Activated T-helper 1 cell treated with anti-CD3 and anti-CD28 coated beads, Interleukin-12 subunit alpha, Interleukin-12 subunit beta, Interleukin-2, Interleukin-4 antibody, amounts not matched to agents 30 ng/mL and 10 ng/mL and 1 ng/mL, durations not matched to agents 14 hours and 24 hours and 36 hours (primary cell): Measurements from ENCODE around the gene PTPN5. TPM values are rescaled to one million over a fixed set of nuclear protein-coding genes. Genes with fewer than 3 reads are reported as not detected.
"Not testable (repeated sequence)": the region's sequence is repeated elsewhere in the genome, so short reads cannot be mapped to it uniquely, and the experiment has no call there.

Experiments
- DNase-seq: peaks from one replicate; pipeline ENCODE4 v3.0.0; 2021; ENCODE audit warnings: low spot score
- H3K27ac Mint-ChIP-seq: one replicate; pipeline ENCODE4 v1.8.0; 2021; ENCODE audit warnings: mild to moderate bottlenecking, mixed read lengths
- H3K27me3 Mint-ChIP-seq: one replicate; pipeline ENCODE4 v1.8.0; 2022; ENCODE audit warnings: mild to moderate bottlenecking, moderate library complexity, mixed read lengths; ENCODE audit not compliant: insufficient read depth
- H3K36me3 Mint-ChIP-seq: one replicate; pipeline ENCODE4 v1.8.0; 2021; ENCODE audit warnings: low read depth, mixed read lengths
- H3K4me1 Mint-ChIP-seq: one replicate; pipeline ENCODE4 v1.8.0; 2021; ENCODE audit warnings: low read depth, mixed read lengths
- H3K4me3 Mint-ChIP-seq: one replicate; pipeline ENCODE4 v1.8.0; 2021; ENCODE audit warnings: mild to moderate bottlenecking, moderate library complexity, mixed read lengths
- H3K9me3 Mint-ChIP-seq: one replicate; pipeline ENCODE4 v1.8.0; 2021; ENCODE audit warnings: mixed read lengths
- intact Hi-C: fragments of 100-400 bp; cut with micrococcal nuclease; formaldehyde crosslinking; loops from one replicate; pipeline ENCODE4 v1.15.1; 2024
- total RNA-seq: library from RNA; stranded (reverse); gene quantifications from 2 replicates; pipeline ENCODE4 v1.2.3, GENCODE V29; 2022

PTPN5 gene
- total RNA-seq, 1 donor from 2014 or later: not detected

GRCh38 chr11:18699269-18699596, 92.4 kb downstream of the PTPN5 start:
- peaks cover 22% of the 10 kb centered on the region for H3K4me1 Mint-ChIP-seq
- H3K4me3 Mint-ChIP-seq: peak overlapping the region; percentile 78
- H3K27me3 Mint-ChIP-seq: peaks cover 22% of the 10 kb centered on the region
- no peaks in the 10 kb centered on the region for H3K36me3 Mint-ChIP-seq
- H3K27ac Mint-ChIP-seq: no peak overlapping the region
- no peaks in the 10 kb centered on the region for H3K9me3 Mint-ChIP-seq
- DNase-seq: no peak
- intact Hi-C loops: loop anchor here (2.0 kb wide), 1 partner anchor 686 kb away; the partner anchor contains the start of gene SERGEF

GRCh38 chr11:18698341-18699268, 93.0 kb downstream of the PTPN5 start, which contains the start of gene TMEM86A:
TMEM86A (plus strand) TSS chr11:18698779; CDS start chr11:18698887, 108 bp downstream.
- no peaks in the 10 kb centered on the region for H3K9me3 Mint-ChIP-seq
- H3K4me3 Mint-ChIP-seq: peak within 1 kb of the TSS; percentile 83
- intact Hi-C loops: loop anchor here (1.0 to 2.0 kb wide), 6 partner anchors 23 to 686 kb away; partner anchors contain the start of genes GTF2H1, HPS5, SERGEF and SPTY2D1
- DNase-seq: peak; percentile 89
- H3K27ac Mint-ChIP-seq: peak within 1 kb of the TSS; percentile 65
- peaks cover 22% of the 10 kb centered on the region for H3K27me3 Mint-ChIP-seq
- peaks cover 25% of the 10 kb centered on the region for H3K4me1 Mint-ChIP-seq
- no peaks in the 10 kb centered on the region for H3K36me3 Mint-ChIP-seq

DNA sequence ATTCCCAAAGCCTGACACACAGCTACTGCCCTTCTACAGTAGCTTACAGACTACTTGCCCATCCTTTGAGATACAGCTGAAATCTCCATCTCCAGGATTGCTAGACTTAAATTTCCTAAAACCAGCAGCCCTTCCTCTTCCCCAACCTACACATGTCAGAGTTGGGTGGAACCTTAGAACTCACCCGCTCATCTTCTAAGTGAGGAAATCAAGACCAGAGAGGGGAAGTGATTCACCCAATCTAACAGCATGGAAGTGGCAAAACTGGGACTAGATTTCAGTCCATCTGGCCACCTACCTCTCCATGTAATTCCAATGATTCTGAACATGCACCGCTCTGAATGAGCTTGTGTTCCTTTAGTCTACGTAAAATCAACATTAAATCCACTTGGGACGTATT, 94.0 kb downstream of the PTPN5 start:
- Mint-ChIP-seq H3K27me3 (peaks cover 22% of the 10 kb centered on the region), H3K27ac (no peak overlapping the region), H3K4me1 (peaks cover 34% of the 10 kb centered on the region), H3K36me3 (no peaks in the 10 kb centered on the region), H3K9me3 (no peaks in the 10 kb centered on the region), H3K4me3 (peak overlapping the region; percentile 83)
- DNase-seq: no peak
- intact Hi-C loops: no loop called here

GRCh38 chr11:18696638-18697225, 94.9 kb downstream of the PTPN5 start:
- Mint-ChIP-seq H3K27ac (no peak overlapping the region), H3K27me3 (peaks cover 22% of the 10 kb centered on the region), H3K4me3 (peak overlapping the region; percentile 13), H3K4me1 (peaks cover 34% of the 10 kb centered on the region), H3K9me3 (no peaks in the 10 kb centered on the region), H3K36me3 (no peaks in the 10 kb centered on the region)
- intact Hi-C loops: no loop called here
- no peak for DNase-seq

DNA sequence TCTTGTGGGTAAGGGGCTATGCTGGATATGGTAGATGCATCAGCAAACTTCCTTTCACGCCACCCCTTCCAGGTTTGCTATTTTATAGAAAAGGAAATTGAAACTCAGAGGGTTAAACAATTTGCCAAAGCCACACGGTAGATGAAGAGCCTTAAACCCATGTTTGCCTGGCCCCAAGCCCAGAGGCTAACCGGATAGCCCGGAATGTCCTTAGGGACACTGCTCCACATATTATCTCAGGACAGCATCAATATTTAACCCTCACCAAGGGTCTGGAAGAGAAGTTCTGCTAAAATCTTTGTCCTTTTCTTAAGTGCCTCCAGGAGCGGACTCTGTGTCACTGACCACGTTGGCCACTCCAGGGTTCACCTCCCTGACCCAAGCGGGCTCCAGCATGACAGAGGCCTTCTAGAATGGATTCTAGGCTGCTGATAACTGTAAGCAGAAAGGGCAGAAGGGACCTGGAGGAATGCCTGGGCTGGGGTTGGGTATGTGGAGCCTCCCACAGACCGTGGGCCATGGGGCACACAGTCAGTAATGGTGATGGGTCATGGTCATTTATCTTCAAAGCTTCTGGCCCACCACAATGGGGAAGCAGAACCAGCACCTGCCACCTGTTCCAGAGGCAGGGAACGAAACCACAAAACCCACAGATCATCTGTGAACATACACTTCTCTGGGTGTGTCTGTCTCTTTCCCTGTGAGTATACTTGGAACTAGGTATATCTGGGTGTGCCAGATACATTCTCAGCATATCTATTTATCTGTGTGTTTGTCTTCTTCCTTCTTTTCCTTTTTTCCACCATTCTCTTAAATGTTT, 98.4 kb downstream of the PTPN5 start:
- intact Hi-C loops: no loop called here
- Mint-ChIP-seq H3K4me3 (no peak overlapping the region), H3K27ac (no peak overlapping the region), H3K36me3 (no peaks in the 10 kb centered on the region), H3K9me3 (no peaks in the 10 kb centered on the region), H3K4me1 (peaks cover 19% of the 10 kb centered on the region), H3K27me3 (peaks cover 2% of the 10 kb centered on the region)
- no peak for DNase-seq

- peaks cover 11% of the 10 kb centered on the region for H3K4me1 Mint-ChIP-seq
- intact Hi-C loops, DNase-seq, H3K27me3 Mint-ChIP-seq, H3K4me3 Mint-ChIP-seq, H3K27ac Mint-ChIP-seq, H3K36me3 Mint-ChIP-seq, H3K9me3 Mint-ChIP-seq: not testable (repeated sequence)
These were observed 100.0 kb downstream of the PTPN5 start for GRCh38 chr11:18691467-18692140.

DNA sequence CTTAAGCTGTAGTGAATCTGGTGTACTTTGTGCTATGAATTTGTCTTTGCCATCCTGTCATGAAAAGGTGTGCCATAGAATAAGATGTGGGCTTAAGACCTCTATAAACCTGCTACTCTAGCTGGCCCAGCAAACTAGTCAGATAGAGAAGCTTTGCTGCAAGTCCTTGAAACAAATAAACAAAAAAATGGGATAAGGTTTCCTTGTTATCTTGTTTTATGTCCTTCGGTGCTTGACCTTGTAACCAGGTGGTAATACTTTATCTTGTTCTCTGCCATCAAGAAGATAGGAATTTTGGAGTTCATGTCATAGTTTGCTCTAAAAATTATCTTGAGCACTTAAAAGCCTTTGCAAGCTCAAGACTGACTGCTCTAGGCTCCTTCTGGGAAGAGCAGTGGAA, 107.3 kb downstream of the PTPN5 start:
- no peak for DNase-seq
- Mint-ChIP-seq H3K27ac (no peak overlapping the region), H3K4me3 (no peak overlapping the region), H3K9me3 (no peaks in the 10 kb centered on the region), H3K27me3 (peaks cover 11% of the 10 kb centered on the region), H3K4me1 (peaks cover 4% of the 10 kb centered on the region), H3K36me3 (no peaks in the 10 kb centered on the region)
- intact Hi-C loops: no loop called here

- peaks cover 7% of the 10 kb centered on the region for H3K4me1 Mint-ChIP-seq
- H3K4me3 Mint-ChIP-seq: no peak overlapping the region
- DNase-seq: no peak
- peaks cover 8% of the 10 kb centered on the region for H3K27me3 Mint-ChIP-seq
- H3K9me3 Mint-ChIP-seq: no peaks in the 10 kb centered on the region
- no peak overlapping the region for H3K27ac Mint-ChIP-seq
- intact Hi-C loops: no loop called here
- H3K36me3 Mint-ChIP-seq: no peaks in the 10 kb centered on the region
These were observed 109.1 kb downstream of the PTPN5 start for GRCh38 chr11:18682466-18682865.

- intact Hi-C loops, H3K9me3 Mint-ChIP-seq, H3K27me3 Mint-ChIP-seq, H3K4me3 Mint-ChIP-seq, H3K36me3 Mint-ChIP-seq, H3K4me1 Mint-ChIP-seq, DNase-seq, H3K27ac Mint-ChIP-seq: not testable (repeated sequence)
These were observed 109.6 kb downstream of the PTPN5 start for GRCh38 chr11:18681949-18682348.

Other genes with a start within 250 kb of the PTPN5 start
- 31.2 and 31.4 TPM in 2 replicates for gene UEVLD, start 203.1 kb downstream of the PTPN5 start, total RNA-seq
- 5.1 and 7.1 TPM in 2 replicates for gene MISFA, start 192.0 kb downstream of the PTPN5 start, total RNA-seq
- gene SPTY2D1, start 157.5 kb downstream of the PTPN5 start, total RNA-seq: 29.2 and 29.6 TPM in 2 replicates
- 0.52 and 0.93 TPM in 2 replicates for gene TMEM86A, start 93.0 kb downstream of the PTPN5 start, total RNA-seq
- gene IGSF22, start 65.6 kb downstream of the PTPN5 start, total RNA-seq: 0.81 and 0.86 TPM in 2 replicates
- gene MRGPRX1, start 147.6 kb upstream of the PTPN5 start, total RNA-seq: not detected in 2 replicates